ENCODE data around the gene TMEM39B. TPM values are rescaled to one million over a fixed set of nuclear protein-coding genes. Genes with fewer than 3 reads are reported as not detected.

Gene TMEM39B
- total RNA-seq, 4 donors from 2014 or later: 2.9 to 6.1 (median 4.8) TPM

- no peak for TF ChIP-seq POLR2AphosphoS5 (IDR thresholded peaks at IDR 0.05)
- peaks cover 0 to 19% (median 4%) of the 10 kb centered on the region in 4 donors for H3K4me1 ChIP-seq
These were observed 28.5 kb upstream of the TMEM39B start for GRCh38 chr1:32044234-32044633.

DNA sequence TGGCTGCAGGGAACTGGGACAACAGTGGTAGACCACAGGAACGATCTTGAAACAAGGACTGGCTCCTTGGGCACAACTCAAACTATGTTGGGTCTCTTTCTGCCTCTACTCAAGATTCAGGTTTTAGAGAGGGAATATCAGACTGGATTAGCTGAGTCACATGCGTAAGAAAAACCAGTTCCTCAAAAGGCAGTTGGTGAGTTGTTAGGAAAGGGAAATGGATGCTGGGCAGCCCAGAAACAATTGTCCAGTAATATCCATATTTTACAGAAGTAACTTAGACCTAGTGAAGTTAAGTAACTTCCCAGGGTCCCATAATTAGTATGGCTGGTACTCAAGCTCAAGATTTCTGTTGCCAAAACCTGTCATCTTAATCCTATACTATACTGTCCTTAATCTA, 27.0 kb upstream of the TMEM39B start:
- H3K27me3 ChIP-seq: no peaks in the 10 kb centered on the region
- H3K27ac ChIP-seq (replicated peaks in 1 of 4): no peak overlapping the region
- no peak for TF ChIP-seq EP300 (IDR thresholded peaks at IDR 0.05)
- TF ChIP-seq, protein P1, sequence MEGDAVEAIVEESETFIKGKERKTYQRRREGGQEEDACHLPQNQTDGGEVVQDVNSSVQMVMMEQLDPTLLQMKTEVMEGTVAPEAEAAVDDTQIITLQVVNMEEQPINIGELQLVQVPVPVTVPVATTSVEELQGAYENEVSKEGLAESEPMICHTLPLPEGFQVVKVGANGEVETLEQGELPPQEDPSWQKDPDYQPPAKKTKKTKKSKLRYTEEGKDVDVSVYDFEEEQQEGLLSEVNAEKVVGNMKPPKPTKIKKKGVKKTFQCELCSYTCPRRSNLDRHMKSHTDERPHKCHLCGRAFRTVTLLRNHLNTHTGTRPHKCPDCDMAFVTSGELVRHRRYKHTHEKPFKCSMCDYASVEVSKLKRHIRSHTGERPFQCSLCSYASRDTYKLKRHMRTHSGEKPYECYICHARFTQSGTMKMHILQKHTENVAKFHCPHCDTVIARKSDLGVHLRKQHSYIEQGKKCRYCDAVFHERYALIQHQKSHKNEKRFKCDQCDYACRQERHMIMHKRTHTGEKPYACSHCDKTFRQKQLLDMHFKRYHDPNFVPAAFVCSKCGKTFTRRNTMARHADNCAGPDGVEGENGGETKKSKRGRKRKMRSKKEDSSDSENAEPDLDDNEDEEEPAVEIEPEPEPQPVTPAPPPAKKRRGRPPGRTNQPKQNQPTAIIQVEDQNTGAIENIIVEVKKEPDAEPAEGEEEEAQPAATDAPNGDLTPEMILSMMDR (IDR thresholded peaks at IDR 0.05): no peak
- no peak for TF ChIP-seq POLR2AphosphoS5 (IDR thresholded peaks at IDR 0.05)
- no peak for TF ChIP-seq POLR2A (IDR thresholded peaks at IDR 0.05; ENCODE audit: low read depth)
- DNase-seq (ENCODE audit: extremely low spot score): no peak
- peaks cover 5 to 30% (median 14%) of the 10 kb centered on the region in 4 donors for H3K36me3 ChIP-seq
- no peaks in the 10 kb centered on the region for H3K9me3 ChIP-seq
- WGBS: 87% methylated on average over 2 of the region's 2 CpGs
- H3K4me3 ChIP-seq: no peak overlapping the region
- intact Hi-C loops (cut with DNase I): no loop called here
- H3K4me1 ChIP-seq: peaks cover 0 to 15% (median 1%) of the 10 kb centered on the region in 4 donors

More at GRCh38 chr1:32044234-32044633, 28.5 kb upstream of the TMEM39B start:
- DNase-seq (ENCODE audit: extremely low spot score): no peak
- Histone ChIP-seq H3K27me3 (no peaks in the 10 kb centered on the region), H3K27ac (replicated peaks in 1 of 4) (no peak overlapping the region), H3K4me3 (no peak overlapping the region), H3K9me3 (no peaks in the 10 kb centered on the region), H3K36me3 (peaks cover 0 to 46% (median 17%) of the 10 kb centered on the region in 4 donors)
- intact Hi-C loops (cut with DNase I): no loop called here
- 93% methylated on average over 1 of the region's 1 CpG for WGBS

DNA sequence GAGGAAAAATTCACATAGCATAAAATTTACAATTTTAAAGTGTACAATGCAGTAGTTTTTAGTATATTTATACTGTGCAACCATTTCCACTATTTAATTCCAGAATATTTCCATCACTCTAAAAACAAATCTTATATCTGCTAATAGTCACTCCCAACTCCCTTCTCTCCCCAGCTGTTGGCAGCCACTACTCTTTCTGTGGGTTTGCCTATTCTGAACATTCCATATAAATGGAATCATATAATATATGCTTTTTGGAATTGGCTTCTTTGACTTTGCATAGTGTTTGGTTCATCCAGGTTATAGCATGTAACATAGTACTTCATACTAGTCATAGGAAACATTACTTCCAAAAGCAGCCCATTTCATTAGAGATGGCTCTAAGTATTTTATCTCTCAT, 25.0 kb upstream of the TMEM39B start:
- intact Hi-C loops (cut with DNase I): no loop called here

DNA sequence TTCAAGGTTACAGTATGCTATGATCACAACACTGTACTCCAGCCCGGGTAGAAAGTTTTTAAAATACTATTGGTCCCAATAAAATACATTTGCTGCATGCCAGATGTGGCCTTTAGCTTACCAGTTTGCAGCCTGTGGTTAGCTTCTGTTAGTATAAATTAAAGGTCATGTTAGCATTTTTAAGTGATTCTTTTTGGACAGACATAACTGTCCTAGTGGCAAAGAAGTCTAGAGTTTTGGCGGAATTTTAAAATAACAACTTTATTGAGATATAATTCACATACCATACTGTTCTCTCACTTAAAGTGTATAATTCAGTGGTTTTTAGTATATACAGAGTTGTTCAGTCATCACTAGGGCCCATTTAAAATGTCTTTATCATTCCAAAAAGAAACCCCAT, 24.3 kb upstream of the TMEM39B start:
- H3K27ac ChIP-seq (replicated peaks in 1 of 4): no peak overlapping the region
- peaks cover 20 to 32% (median 31%) of the 10 kb centered on the region in 4 donors for H3K36me3 ChIP-seq
- H3K4me1 ChIP-seq: peaks cover 0 to 8% (median 1%) of the 10 kb centered on the region in 4 donors
- H3K4me3 ChIP-seq: no peak overlapping the region
- DNase-seq (ENCODE audit: extremely low spot score): no peak
- no peaks in the 10 kb centered on the region for H3K9me3 ChIP-seq
- H3K27me3 ChIP-seq: no peaks in the 10 kb centered on the region
- TF ChIP-seq, protein P1 (IDR thresholded peaks at IDR 0.05): no peak
- TF ChIP-seq POLR2A (IDR thresholded peaks at IDR 0.05; ENCODE audit: low read depth) (no peak), POLR2AphosphoS5 (IDR thresholded peaks at IDR 0.05) (no peak), EP300 (IDR thresholded peaks at IDR 0.05) (no peak)
- intact Hi-C loops (cut with DNase I): no loop called here
- WGBS: 45% methylated on average over 2 of the region's 2 CpGs

More for the DNA sequence above, 25.0 kb upstream of the TMEM39B start:
- Histone ChIP-seq H3K27me3 (no peaks in the 10 kb centered on the region), H3K36me3 (peaks cover 20 to 25% (median 24%) of the 10 kb centered on the region in 4 donors), H3K4me1 (peaks cover 0 to 8% (median 1%) of the 10 kb centered on the region in 4 donors), H3K9me3 (no peaks in the 10 kb centered on the region), H3K27ac (replicated peaks in 1 of 4) (no peak overlapping the region), H3K4me3 (no peak overlapping the region)
- TF ChIP-seq EP300 (IDR thresholded peaks at IDR 0.05) (no peak), POLR2AphosphoS5 (IDR thresholded peaks at IDR 0.05) (no peak), POLR2A (IDR thresholded peaks at IDR 0.05; ENCODE audit: low read depth) (no peak)
- TF ChIP-seq, protein P1 (IDR thresholded peaks at IDR 0.05): no peak
- no peak for DNase-seq (ENCODE audit: extremely low spot score)

- Histone ChIP-seq H3K27me3 (no peaks in the 10 kb centered on the region), H3K9me3 (no peaks in the 10 kb centered on the region), H3K36me3 (peaks cover 41 to 65% (median 62%) of the 10 kb centered on the region in 4 donors), H3K4me3 (no peak overlapping the region), H3K27ac (replicated peaks in 1 of 4) (no peak overlapping the region), H3K4me1 (peaks cover 0 to 8% (median 1%) of the 10 kb centered on the region in 4 donors)
- intact Hi-C loops (cut with DNase I): no loop called here
- WGBS: 81% methylated on average over 1 of the region's 1 CpG
- no peak for TF ChIP-seq EP300 (IDR thresholded peaks at IDR 0.05)
- TF ChIP-seq, protein P1 (IDR thresholded peaks at IDR 0.05): no peak
- TF ChIP-seq POLR2AphosphoS5 (IDR thresholded peaks at IDR 0.05): no peak
- TF ChIP-seq POLR2A (IDR thresholded peaks at IDR 0.05; ENCODE audit: low read depth): no peak
- no peak for DNase-seq (ENCODE audit: extremely low spot score)
These were observed 21.0 kb upstream of the TMEM39B start for GRCh38 chr1:32051706-32052105.
